ENCODE measurements around the gene ECHS1.

DNA sequence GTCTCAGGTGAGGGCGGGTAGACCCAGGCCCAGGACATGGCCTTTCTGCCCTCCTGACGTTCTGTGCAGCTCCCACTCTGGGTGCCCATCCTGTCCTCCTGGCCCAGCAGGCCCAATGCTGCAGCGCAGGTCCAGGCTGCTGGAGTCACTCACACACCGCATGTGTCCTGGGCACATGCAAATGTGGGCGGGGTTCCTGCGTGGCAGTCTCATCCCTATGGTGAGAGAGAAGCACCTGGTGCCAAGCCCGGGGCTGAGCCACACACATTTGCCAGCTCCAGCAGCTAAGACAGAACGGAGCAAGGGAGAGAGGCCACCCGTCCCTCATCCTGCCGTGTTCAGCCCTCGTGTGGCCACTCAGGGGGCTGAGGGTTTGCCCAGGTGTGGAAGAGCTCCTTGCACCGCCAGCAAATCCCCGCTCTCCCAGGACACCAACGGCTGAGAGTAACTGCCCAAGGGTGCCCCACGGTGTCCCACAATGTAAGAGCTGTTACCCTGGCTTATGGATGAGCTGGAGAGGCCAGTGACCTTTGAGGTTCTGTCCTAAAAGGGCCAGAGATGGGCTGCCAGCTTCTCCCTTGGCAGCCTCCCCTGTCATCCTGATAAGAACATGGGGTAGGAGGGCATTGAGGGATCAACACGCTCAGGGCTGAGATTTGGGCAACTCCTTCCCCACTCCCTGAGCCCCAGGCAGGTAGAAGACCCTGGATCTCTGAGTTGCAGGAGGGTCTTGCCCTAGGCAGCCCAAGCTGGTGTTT lies 19.8 kb downstream of the ECHS1 start:
- TF ChIP-seq, protein P1, sequence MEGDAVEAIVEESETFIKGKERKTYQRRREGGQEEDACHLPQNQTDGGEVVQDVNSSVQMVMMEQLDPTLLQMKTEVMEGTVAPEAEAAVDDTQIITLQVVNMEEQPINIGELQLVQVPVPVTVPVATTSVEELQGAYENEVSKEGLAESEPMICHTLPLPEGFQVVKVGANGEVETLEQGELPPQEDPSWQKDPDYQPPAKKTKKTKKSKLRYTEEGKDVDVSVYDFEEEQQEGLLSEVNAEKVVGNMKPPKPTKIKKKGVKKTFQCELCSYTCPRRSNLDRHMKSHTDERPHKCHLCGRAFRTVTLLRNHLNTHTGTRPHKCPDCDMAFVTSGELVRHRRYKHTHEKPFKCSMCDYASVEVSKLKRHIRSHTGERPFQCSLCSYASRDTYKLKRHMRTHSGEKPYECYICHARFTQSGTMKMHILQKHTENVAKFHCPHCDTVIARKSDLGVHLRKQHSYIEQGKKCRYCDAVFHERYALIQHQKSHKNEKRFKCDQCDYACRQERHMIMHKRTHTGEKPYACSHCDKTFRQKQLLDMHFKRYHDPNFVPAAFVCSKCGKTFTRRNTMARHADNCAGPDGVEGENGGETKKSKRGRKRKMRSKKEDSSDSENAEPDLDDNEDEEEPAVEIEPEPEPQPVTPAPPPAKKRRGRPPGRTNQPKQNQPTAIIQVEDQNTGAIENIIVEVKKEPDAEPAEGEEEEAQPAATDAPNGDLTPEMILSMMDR (IDR thresholded peaks at IDR 0.05 in 2 of 3, conservative IDR thresholded peaks at IDR 0.05 in 1 of 3; ENCODE audit: control insufficient read depth in 2 of 3, extremely low read depth in 1 of 3, insufficient read depth in 1 of 3, low read depth in 3 of 3, low read length in 3 of 3): no peak
- no peak for TF ChIP-seq PML (IDR thresholded peaks at IDR 0.05; ENCODE audit: low read length)

Data from GM12878 (cell line).